Measurements from ENCODE around the gene PRKG1.

GRCh38 chr10:51972733-51973346, 898.6 kb downstream of the PRKG1 start:
- TF ChIP-seq, protein P1, sequence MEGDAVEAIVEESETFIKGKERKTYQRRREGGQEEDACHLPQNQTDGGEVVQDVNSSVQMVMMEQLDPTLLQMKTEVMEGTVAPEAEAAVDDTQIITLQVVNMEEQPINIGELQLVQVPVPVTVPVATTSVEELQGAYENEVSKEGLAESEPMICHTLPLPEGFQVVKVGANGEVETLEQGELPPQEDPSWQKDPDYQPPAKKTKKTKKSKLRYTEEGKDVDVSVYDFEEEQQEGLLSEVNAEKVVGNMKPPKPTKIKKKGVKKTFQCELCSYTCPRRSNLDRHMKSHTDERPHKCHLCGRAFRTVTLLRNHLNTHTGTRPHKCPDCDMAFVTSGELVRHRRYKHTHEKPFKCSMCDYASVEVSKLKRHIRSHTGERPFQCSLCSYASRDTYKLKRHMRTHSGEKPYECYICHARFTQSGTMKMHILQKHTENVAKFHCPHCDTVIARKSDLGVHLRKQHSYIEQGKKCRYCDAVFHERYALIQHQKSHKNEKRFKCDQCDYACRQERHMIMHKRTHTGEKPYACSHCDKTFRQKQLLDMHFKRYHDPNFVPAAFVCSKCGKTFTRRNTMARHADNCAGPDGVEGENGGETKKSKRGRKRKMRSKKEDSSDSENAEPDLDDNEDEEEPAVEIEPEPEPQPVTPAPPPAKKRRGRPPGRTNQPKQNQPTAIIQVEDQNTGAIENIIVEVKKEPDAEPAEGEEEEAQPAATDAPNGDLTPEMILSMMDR (IDR thresholded peaks at IDR 0.05; ENCODE audit: low read depth, low read length) = no peak
- no peak for TF ChIP-seq EZH2phosphoT487 (IDR thresholded peaks at IDR 0.05; ENCODE audit: low read depth)

All from OCI-LY3 (cell line).